Measurements from ENCODE around the gene CDKAL1. TPM values are rescaled to one million over a fixed set of nuclear protein-coding genes. Genes with fewer than 3 reads are reported as not detected.

CDKAL1 gene
- total and polyA plus RNA-seq, 10 of the 15 experiments (the other 5 are each of a cell fraction or from before 2014, with no cell fraction given) = 10.7 to 26.9 (median 17.3) TPM

DNA sequence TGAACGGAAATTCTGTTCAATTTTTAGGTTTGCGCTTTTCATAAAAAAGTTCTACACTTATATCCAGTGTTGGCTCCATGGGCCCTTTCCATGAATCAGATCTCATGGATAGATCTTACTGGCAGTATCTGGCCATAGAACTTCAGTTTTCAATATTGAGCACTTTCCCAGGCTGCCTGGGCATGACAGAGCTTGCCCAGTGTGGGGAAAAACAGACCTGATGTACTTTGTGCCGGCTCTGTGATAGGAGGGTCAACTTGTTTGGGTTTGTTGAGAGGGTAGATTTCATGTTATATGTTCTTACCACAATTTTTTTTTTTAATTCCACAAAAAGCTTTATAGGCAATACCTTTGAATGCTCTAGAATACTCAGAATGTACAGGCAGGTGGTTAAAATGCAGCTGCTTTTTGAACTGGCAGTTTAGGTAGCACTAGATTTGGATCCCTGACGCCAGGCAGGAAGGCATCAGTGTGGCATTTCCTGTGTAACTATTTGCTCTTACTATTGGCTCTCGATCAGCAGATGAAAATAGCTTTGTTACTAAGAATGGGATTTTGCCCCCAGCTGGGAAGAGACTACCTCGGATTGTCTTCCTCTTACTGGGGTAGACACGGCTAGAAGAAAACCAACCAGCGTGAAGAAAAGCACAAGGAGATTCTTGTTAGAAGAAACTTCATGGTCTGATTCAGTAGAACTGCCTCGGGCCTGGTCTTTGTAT is 654.4 kb downstream of the CDKAL1 start (continued):
- TF ChIP-seq, protein P1, sequence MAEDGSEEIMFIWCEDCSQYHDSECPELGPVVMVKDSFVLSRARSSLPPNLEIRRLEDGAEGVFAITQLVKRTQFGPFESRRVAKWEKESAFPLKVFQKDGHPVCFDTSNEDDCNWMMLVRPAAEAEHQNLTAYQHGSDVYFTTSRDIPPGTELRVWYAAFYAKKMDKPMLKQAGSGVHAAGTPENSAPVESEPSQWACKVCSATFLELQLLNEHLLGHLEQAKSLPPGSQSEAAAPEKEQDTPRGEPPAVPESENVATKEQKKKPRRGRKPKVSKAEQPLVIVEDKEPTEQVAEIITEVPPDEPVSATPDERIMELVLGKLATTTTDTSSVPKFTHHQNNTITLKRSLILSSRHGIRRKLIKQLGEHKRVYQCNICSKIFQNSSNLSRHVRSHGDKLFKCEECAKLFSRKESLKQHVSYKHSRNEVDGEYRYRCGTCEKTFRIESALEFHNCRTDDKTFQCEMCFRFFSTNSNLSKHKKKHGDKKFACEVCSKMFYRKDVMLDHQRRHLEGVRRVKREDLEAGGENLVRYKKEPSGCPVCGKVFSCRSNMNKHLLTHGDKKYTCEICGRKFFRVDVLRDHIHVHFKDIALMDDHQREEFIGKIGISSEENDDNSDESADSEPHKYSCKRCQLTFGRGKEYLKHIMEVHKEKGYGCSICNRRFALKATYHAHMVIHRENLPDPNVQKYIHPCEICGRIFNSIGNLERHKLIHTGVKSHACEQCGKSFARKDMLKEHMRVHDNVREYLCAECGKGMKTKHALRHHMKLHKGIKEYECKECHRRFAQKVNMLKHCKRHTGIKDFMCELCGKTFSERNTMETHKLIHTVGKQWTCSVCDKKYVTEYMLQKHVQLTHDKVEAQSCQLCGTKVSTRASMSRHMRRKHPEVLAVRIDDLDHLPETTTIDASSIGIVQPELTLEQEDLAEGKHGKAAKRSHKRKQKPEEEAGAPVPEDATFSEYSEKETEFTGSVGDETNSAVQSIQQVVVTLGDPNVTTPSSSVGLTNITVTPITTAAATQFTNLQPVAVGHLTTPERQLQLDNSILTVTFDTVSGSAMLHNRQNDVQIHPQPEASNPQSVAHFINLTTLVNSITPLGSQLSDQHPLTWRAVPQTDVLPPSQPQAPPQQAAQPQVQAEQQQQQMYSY (CRISPR knock-in tag; IDR thresholded peaks at IDR 0.05) = no peak
- TF ChIP-seq RAD21 (IDR thresholded peaks at IDR 0.05; ENCODE audit: insufficient read depth, low read depth, low read length) (no peak), NFYA (IDR thresholded peaks at IDR 0.05; ENCODE audit: borderline replicate concordance, low read depth, low read length) (no peak), POU2F2 (IDR thresholded peaks at IDR 0.05; ENCODE audit: borderline replicate concordance, low read depth, low read length) (no peak), RBBP5 (conservative IDR thresholded peaks at IDR 0.05) (no peak), SIX5 (IDR thresholded peaks at IDR 0.05; ENCODE audit: low read depth, low read length, severe bottlenecking) (no peak), LARP7 (IDR thresholded peaks at IDR 0.05) (no peak), MEF2B (IDR thresholded peaks at IDR 0.05; ENCODE audit: partially characterized antibody, poor library complexity, severe bottlenecking) (peak; percentile 28), PML (IDR thresholded peaks at IDR 0.05; ENCODE audit: low read length) (no peak), RELA (IDR thresholded peaks at IDR 0.05; ENCODE audit: borderline replicate concordance, partially characterized antibody) (no peak), EP300 (IDR thresholded peaks at IDR 0.05; ENCODE audit: borderline replicate concordance in 1 of 2, control insufficient read depth in 1 of 2, low read depth in 2 of 2, low read length in 2 of 2) (no peak), DPF2 (IDR thresholded peaks at IDR 0.05) (0 out of 2 replicates have a peak, but pooled peaks have one; percentile 25), BCL11A (IDR thresholded peaks at IDR 0.05; ENCODE audit: low read depth, low read length) (0 out of 2 replicates have a peak, but pooled peaks have one; percentile 11), HCFC1 (IDR thresholded peaks at IDR 0.05; ENCODE audit: low read length) (no peak), MXI1 (IDR thresholded peaks at IDR 0.05; ENCODE audit: low read depth, low read length) (no peak), SP1 (IDR thresholded peaks at IDR 0.05; ENCODE audit: low read depth, low read length) (no peak), MTA2 (IDR thresholded peaks at IDR 0.05; ENCODE audit: low read depth) (0 out of 2 replicates have a peak, but pooled peaks have one; percentile 20)
- TF ChIP-seq, protein P2, sequence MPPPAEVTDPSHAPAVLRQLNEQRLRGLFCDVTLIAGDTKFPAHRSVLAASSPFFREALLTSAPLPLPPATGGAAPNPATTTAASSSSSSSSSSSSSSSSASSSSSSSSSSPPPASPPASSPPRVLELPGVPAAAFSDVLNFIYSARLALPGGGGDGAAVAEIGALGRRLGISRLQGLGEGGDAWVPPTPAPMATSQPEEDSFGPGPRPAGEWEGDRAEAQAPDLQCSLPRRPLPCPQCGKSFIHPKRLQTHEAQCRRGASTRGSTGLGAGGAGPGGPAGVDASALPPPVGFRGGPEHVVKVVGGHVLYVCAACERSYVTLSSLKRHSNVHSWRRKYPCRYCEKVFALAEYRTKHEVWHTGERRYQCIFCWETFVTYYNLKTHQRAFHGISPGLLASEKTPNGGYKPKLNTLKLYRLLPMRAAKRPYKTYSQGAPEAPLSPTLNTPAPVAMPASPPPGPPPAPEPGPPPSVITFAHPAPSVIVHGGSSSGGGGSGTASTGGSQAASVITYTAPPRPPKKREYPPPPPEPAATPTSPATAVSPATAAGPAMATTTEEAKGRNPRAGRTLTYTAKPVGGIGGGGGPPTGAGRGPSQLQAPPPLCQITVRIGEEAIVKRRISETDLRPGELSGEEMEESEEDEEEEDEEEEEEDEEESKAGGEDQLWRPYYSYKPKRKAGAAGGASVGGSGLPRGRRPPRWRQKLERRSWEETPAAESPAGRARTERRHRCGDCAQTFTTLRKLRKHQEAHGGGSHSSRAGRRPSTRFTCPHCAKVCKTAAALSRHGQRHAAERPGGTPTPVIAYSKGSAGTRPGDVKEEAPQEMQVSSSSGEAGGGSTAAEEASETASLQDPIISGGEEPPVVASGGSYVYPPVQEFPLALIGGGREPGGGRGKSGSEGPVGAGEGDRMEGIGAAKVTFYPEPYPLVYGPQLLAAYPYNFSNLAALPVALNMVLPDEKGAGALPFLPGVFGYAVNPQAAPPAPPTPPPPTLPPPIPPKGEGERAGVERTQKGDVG (CRISPR knock-in tag; IDR thresholded peaks at IDR 0.05) = no peak
- TF ChIP-seq, protein P3, sequence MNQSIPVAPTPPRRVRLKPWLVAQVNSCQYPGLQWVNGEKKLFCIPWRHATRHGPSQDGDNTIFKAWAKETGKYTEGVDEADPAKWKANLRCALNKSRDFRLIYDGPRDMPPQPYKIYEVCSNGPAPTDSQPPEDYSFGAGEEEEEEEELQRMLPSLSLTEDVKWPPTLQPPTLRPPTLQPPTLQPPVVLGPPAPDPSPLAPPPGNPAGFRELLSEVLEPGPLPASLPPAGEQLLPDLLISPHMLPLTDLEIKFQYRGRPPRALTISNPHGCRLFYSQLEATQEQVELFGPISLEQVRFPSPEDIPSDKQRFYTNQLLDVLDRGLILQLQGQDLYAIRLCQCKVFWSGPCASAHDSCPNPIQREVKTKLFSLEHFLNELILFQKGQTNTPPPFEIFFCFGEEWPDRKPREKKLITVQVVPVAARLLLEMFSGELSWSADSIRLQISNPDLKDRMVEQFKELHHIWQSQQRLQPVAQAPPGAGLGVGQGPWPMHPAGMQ (IDR thresholded peaks at IDR 0.05; ENCODE audit: borderline replicate concordance) = no peak
- TF ChIP-seq, protein P4, sequence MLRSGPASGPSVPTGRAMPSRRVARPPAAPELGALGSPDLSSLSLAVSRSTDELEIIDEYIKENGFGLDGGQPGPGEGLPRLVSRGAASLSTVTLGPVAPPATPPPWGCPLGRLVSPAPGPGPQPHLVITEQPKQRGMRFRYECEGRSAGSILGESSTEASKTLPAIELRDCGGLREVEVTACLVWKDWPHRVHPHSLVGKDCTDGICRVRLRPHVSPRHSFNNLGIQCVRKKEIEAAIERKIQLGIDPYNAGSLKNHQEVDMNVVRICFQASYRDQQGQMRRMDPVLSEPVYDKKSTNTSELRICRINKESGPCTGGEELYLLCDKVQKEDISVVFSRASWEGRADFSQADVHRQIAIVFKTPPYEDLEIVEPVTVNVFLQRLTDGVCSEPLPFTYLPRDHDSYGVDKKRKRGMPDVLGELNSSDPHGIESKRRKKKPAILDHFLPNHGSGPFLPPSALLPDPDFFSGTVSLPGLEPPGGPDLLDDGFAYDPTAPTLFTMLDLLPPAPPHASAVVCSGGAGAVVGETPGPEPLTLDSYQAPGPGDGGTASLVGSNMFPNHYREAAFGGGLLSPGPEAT (IDR thresholded peaks at IDR 0.05; ENCODE audit: low read depth) = no peak
